B cell (primary cell): ENCODE data around the gene BTBD18. TPM values are rescaled to one million over a fixed set of nuclear protein-coding genes. Genes with fewer than 3 reads are reported as not detected.

Experiments used
- ATAC-seq: fragments of 200-7000 bp; cut with Tn5 transposase; one replicate; pipeline ENCODE4 v1.10.0; 2021; ENCODE audit warnings: low read depth, mild to moderate bottlenecking, moderate number of reproducible peaks, moderate library complexity
- CTCF ChIA-PET: fragments of 350-600 bp; sonication (Branson Sonifier 250); formaldehyde crosslinking; loops from one replicate; lab custom pipeline; 2021; ENCODE audit warnings: antibody characterized with exemption, inconsistent platforms; lab: Charles Lee
- POLR2A ChIA-PET: fragments of 350-600 bp; sonication (Branson Sonifier 250); formaldehyde crosslinking; loops from one replicate; lab custom pipeline; 2021; ENCODE audit warnings: antibody characterized with exemption; lab: Charles Lee
- DNase-seq: peaks from one replicate; pipeline ENCODE4 v3.0.0; 2013
- H2AFZ ChIP-seq: 2 replicates; pipeline ENCODE4 v1.6.1; 2012; ENCODE audit warnings: mild to moderate bottlenecking, low read depth, low read length; ENCODE audit not compliant: insufficient read depth, poor library complexity, severe bottlenecking
- H3K27ac ChIP-seq, 2 donors: 1 replicate in 1 of 2; 2 replicates in 1 of 2; pipeline ENCODE4 v1.5.1; 2012 to 2013; ENCODE audit warnings: low read length in 2 of 2, mild to moderate bottlenecking in 2 of 2, moderate library complexity in 1 of 2
- H3K27me3 ChIP-seq, 4 experiments: fragments of 200-600 bp in 1 of 4; sonication (generic) in 1 of 4; replicated peaks in 1 of 4; 1 replicate in 2 of 4; 2 replicates in 2 of 4; pipeline versions ENCODE4 v1.6.1 to v1.7.0; 2013 to 2016; ENCODE audit warnings: low read length in 3 of 4, mild to moderate bottlenecking in 2 of 4, mixed read lengths in 1 of 4, moderate library complexity in 1 of 4; ENCODE audit not compliant: insufficient read depth in 4 of 4, control insufficient read depth in 3 of 4; ENCODE audit errors: control extremely low read depth in 1 of 4
- H3K36me3 ChIP-seq, 2 experiments: replicated peaks in 1 of 2; 1 replicate in 1 of 2; 2 replicates in 1 of 2; pipeline versions ENCODE4 v1.6.1 to v1.7.1; 2013; ENCODE audit warnings: low read length in 1 of 2; ENCODE audit not compliant: insufficient read depth in 2 of 2, control insufficient read depth in 1 of 2; ENCODE audit errors: control extremely low read depth in 1 of 2, extremely low read depth in 1 of 2
- H3K4me1 ChIP-seq, 2 donors: fragments of 200-600 bp in 1 of 2; sonication (generic) in 1 of 2; 1 replicate in 1 of 2; 2 replicates in 1 of 2; pipeline versions ENCODE4 v1.5.1 to v1.6.1; 2013 to 2017; ENCODE audit warnings: low read length in 2 of 2; ENCODE audit not compliant: control insufficient read depth in 2 of 2, insufficient read depth in 2 of 2
- H3K4me2 ChIP-seq: replicated peaks from 2 replicates; pipeline ENCODE3; 2012; ENCODE audit warnings: mild to moderate bottlenecking, low read depth, low read length; ENCODE audit not compliant: poor library complexity, severe bottlenecking
- H3K4me3 ChIP-seq, 5 experiments: fragments of 200-600 bp in 1 of 5; sonication (generic) in 1 of 5; 1 replicate in 3 of 5; 2 replicates in 2 of 5; pipeline versions ENCODE4 v1.5.1 to v1.7.0; 2011 to 2016; ENCODE audit warnings: low read length in 4 of 5, mild to moderate bottlenecking in 4 of 5, low read depth in 2 of 5, control low read depth in 1 of 5, moderate library complexity in 1 of 5; ENCODE audit not compliant: insufficient read depth in 1 of 5; ENCODE audit errors: control extremely low read depth in 1 of 5, extremely low read depth in 1 of 5
- H3K79me2 ChIP-seq: fragments of 200-600 bp; sonication (generic); one replicate; pipeline ENCODE4 v1.6.0; 2016; ENCODE audit warnings: low read length; ENCODE audit not compliant: control insufficient read depth, insufficient read depth
- H3K9ac ChIP-seq: fragments of 200-600 bp; sonication (generic); 2 replicates; pipeline ENCODE4 v1.6.1; 2017; ENCODE audit warnings: mild to moderate bottlenecking, low read length, moderate library complexity
- H3K9me3 ChIP-seq, 3 donors: one replicate each; pipeline versions ENCODE4 v1.6.1 to v1.7.1; 2013; ENCODE audit warnings: low read length in 2 of 3; ENCODE audit not compliant: control insufficient read depth in 2 of 3, insufficient read depth in 1 of 3; ENCODE audit errors: control extremely low read depth in 1 of 3
- H4K20me1 ChIP-seq: 2 replicates; pipeline ENCODE4 v1.6.0; 2012; ENCODE audit warnings: mild to moderate bottlenecking, low read length; ENCODE audit not compliant: insufficient read depth, control insufficient read depth, poor library complexity, severe bottlenecking
- H3K27ac Mint-ChIP-seq: one replicate; pipeline ENCODE4 v1.8.0; 2021; ENCODE audit warnings: mixed read lengths
- H3K27me3 Mint-ChIP-seq: one replicate; pipeline ENCODE4 v1.8.0; 2021; ENCODE audit warnings: mixed read lengths
- H3K4me1 Mint-ChIP-seq: one replicate; pipeline ENCODE4 v1.8.0; 2021; ENCODE audit warnings: mixed read lengths
- H3K4me3 Mint-ChIP-seq: one replicate; pipeline ENCODE4 v1.8.0; 2021; ENCODE audit warnings: mixed read lengths
- H3K9me3 Mint-ChIP-seq: one replicate; pipeline ENCODE4 v1.8.0; 2022; ENCODE audit warnings: mixed read lengths; ENCODE audit not compliant: insufficient read depth
- CTCF ChIP-seq: fragments of 200-600 bp; IDR thresholded peaks from one replicate; pipeline ENCODE4 v1.8.0; 2022; ENCODE audit warnings: antibody characterized with exemption, mild to moderate bottlenecking
- EZH2 ChIP-seq: IDR thresholded peaks from 2 replicates; pipeline ENCODE4 v1.6.1; 2012; ENCODE audit warnings: borderline replicate concordance, low read depth, mild to moderate bottlenecking, moderate library complexity, low read length; ENCODE audit not compliant: insufficient read depth, poor library complexity, severe bottlenecking
- WGBS: methylation state at CpG from one replicate; pipeline ENCODE4 v1.1.5; 2013; ENCODE audit warnings: missing lambda C conversion rate; ENCODE audit not compliant: insufficient coverage; 5-methylcytosine and 5-hydroxymethylcytosine counted together
- intact Hi-C: fragments of 100-400 bp; cut with micrococcal nuclease; formaldehyde crosslinking; loops from one replicate; pipeline ENCODE4 v1.10.0; 2022
- polyA plus RNA-seq: library from polyadenylated mRNA; depleted of rRNA; stranded (reverse); fragments of >200 nt; gene quantifications from 2 replicates; pipeline ENCODE4 v1.2.3, GENCODE V29; 2012
- total RNA-seq, 2 donors: library from RNA; stranded (reverse); fragments of 120-200 nt in 1 of 2; gene quantifications; 1 replicate in 1 of 2; 2 replicates in 1 of 2; pipeline versions ENCODE4 v1.2.3 to v1.2.4, GENCODE V29; 2013 to 2022

The BTBD18 gene
- total and polyA plus RNA-seq, 2 donors (not counting 1 experiment from before 2014, with no cell fraction given) = not detected

DNA sequence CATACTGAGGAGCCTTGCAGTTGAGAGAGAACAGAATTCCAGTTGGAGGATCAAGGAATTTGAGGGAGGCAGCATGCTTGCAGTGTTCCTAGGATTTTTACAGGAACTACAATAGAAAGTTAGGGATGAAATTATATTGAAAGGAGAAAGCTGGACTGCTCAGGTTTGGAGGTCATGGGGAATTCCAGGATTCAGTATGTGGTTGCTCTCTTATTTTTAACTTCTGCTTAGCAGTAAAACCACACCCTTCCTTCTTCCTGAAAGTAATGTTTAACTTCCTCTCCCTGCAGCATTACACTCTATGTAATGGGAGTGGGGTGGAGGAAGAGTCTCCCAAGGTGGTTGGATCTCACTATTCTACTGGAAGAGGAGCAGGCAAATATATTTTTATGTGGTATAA lies 41.3 kb upstream of the BTBD18 start:
- intact Hi-C loops = loop anchor here (1.0 to 10.0 kb wide), 5 partner anchors 52 to 1362 kb away; partner anchors contain the start of genes MED19, SELENOH, TIMM10 and TMX2
- POLR2A ChIA-PET = interaction anchor here (0.7 to 1.5 kb wide), 2 partner anchors 28 to 51 kb away, joined by 3 to 8 read pairs; partner anchors contain the start of gene SELENOH
- H3K9ac ChIP-seq = peak overlapping the region; percentile 64
- Mint-ChIP-seq H3K27me3 (no peaks in the 10 kb centered on the region), H3K4me3 (peak overlapping the region; percentile 80), H3K27ac (peak overlapping the region; percentile 91), H3K4me1 (peaks cover 50% of the 10 kb centered on the region), H3K9me3 (no peaks in the 10 kb centered on the region)
- peak; percentile 52 for ATAC-seq
- peak overlapping the region; percentile 86 for H3K4me2 ChIP-seq
- CTCF ChIA-PET = interaction anchor here (0.6 to 3.3 kb wide), 4 partner anchors 8 to 82 kb away, joined by 3 to 13 read pairs (median 4); partner anchors contain the start of gene SELENOH
- H3K9me3 ChIP-seq = no peaks in the 10 kb centered on the region
- no peaks in the 10 kb centered on the region for H4K20me1 ChIP-seq
- H3K4me1 ChIP-seq = peaks cover 45 to 49% of the 10 kb centered on the region in 2 donors
- H3K27ac ChIP-seq = peak overlapping the region; percentile 87 to 97
- no peaks in the 10 kb centered on the region for H3K27me3 ChIP-seq
- DNase-seq = peak; percentile 81
- peaks cover 37% of the 10 kb centered on the region for H3K79me2 ChIP-seq
- H2AFZ ChIP-seq = peak overlapping the region; percentile 35
- TF ChIP-seq EZH2 (no peak), CTCF (no peak)
- H3K4me3 ChIP-seq = peak overlapping the region; percentile 21 to 62 (median 36)
- H3K36me3 ChIP-seq = peaks cover 4 to 12% of the 10 kb centered on the region in 2 experiments

- H3K4me2 ChIP-seq = peak overlapping the region; percentile 86
These were observed 40.5 kb upstream of the BTBD18 start for GRCh38 chr11:57792060-57792541.

More at GRCh38 chr11:57792060-57792541, 40.5 kb upstream of the BTBD18 start:
- Mint-ChIP-seq H3K27ac (peak overlapping the region; percentile 93), H3K4me1 (peaks cover 56% of the 10 kb centered on the region), H3K9me3 (no peaks in the 10 kb centered on the region), H3K4me3 (peak overlapping the region; percentile 80), H3K27me3 (no peaks in the 10 kb centered on the region)
- Histone ChIP-seq H3K4me1 (peaks cover 53 to 57% of the 10 kb centered on the region in 2 donors), H3K4me3 (peak overlapping the region; percentile 15 to 62 (median 36)), H2AFZ (peak overlapping the region; percentile 35), H3K27ac (peak overlapping the region; percentile 87 to 97), H3K27me3 (no peaks in the 10 kb centered on the region), H3K36me3 (peaks cover 4 to 12% of the 10 kb centered on the region in 2 experiments), H3K9ac (peak overlapping the region; percentile 64), H3K9me3 (no peaks in the 10 kb centered on the region), H4K20me1 (no peaks in the 10 kb centered on the region), H3K79me2 (peaks cover 44% of the 10 kb centered on the region)
- intact Hi-C loops = loop anchor here (1.0 to 10.0 kb wide), 5 partner anchors 51 to 1363 kb away; partner anchors contain the start of genes MED19, SELENOH, TIMM10 and TMX2
- CTCF ChIA-PET = interaction anchor here (0.6 to 3.3 kb wide), 5 partner anchors 9 to 82 kb away, joined by 3 to 13 read pairs (median 4); partner anchors contain the start of gene SELENOH
- TF ChIP-seq EZH2 (no peak), CTCF (no peak)
- WGBS = 9% methylated on average over 7 of the region's 7 CpGs
- peak; percentile 89 for ATAC-seq
- POLR2A ChIA-PET = interaction anchor here (0.8 to 1.5 kb wide), 4 partner anchors 11 to 80 kb away, joined by 3 to 8 read pairs (median 3); partner anchors contain the start of genes CTNND1, MED19 and SELENOH
- peak; percentile 94 for DNase-seq
